ENCODE measurements around the gene HOXA7. TPM values are rescaled to one million over a fixed set of nuclear protein-coding genes. Genes with fewer than 3 reads are reported as not detected.

The HOXA7 gene
- total RNA-seq, 1 donor from 2014 or later, result not detected

DNA sequence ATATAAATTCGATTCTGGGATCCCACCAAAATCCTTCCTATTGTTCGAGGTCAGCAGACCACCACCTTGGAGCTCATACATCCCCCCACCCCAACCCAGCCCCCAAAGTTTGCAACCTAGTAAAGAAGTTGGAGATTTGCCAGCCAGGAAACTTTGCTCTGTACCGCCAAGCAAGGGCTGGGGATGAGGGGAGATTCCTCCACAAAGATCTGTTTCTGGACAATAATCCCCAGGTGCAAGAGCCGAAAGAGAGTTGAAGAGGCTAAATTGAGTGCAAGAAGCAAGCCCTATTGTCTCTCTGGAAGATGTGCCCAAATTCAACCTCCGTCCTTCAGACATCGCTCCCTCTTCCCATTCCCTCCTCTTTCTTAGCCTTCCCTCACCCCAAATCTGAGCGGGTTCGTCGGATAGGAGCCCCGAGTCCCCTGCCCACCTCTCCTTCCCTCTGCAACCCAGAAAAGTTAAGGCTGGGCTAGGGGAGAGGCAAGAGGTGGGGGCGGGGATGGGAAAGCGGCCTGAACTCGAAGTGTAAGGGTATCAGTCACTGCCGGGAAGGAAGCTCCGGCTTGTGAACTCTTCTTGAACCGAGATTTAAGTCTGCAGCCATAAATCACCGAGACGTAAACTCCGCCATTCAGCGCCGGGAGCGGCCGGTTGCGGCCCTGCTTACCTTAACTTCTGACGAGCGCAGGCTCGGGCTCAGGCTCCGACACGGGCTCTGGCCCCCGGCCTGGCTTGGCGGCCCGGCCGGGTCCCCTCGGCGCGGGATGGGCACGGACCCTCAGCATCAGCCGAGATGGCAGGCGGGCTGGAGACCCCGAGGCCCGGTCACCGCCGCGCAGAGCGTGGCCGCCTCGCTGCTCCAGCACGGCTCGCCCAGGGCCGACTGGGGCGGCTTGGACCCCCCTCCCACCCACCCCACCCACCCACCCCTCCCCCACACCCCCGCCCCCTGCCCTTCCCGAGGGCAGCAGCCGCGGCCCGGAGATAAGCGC lies 43.2 kb downstream of the HOXA7 start:
- Mint-ChIP-seq H3K27ac (no peak overlapping the region), H3K36me3 (no peaks in the 10 kb centered on the region), H3K4me3 (no peak overlapping the region)

DNA sequence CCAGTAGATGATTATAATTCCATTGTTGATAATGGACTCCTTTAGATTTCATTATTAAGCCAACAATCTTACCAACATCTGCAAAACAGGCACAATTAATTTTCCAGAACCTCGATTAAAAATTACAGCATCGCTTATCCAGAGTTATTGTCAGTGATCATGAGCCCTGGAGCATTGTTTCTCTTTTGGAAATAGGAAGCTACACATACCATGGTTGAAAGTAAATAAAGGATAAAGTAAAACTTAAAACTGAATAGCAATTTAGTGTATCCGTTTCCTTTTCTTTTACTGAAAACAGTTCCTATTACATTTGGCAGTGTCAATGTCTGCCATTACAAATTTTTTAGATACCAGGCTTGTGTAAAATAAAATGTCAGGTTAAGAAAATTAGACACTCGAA lies 44.1 kb downstream of the HOXA7 start:
- H3K4me1 ChIP-seq, result no peaks in the 10 kb centered on the region
- Mint-ChIP-seq H3K27me3 (ENCODE audit: insufficient read depth, low read depth) (peaks cover 88% of the 10 kb centered on the region), H3K9me3 (peaks cover 3% of the 10 kb centered on the region), H3K27ac (no peak overlapping the region), H3K4me3 (no peak overlapping the region), H3K4me1 (no peaks in the 10 kb centered on the region), H3K36me3 (no peaks in the 10 kb centered on the region)
- no peak for DNase-seq (ENCODE audit: low spot score)
- TF ChIP-seq, protein P1, sequence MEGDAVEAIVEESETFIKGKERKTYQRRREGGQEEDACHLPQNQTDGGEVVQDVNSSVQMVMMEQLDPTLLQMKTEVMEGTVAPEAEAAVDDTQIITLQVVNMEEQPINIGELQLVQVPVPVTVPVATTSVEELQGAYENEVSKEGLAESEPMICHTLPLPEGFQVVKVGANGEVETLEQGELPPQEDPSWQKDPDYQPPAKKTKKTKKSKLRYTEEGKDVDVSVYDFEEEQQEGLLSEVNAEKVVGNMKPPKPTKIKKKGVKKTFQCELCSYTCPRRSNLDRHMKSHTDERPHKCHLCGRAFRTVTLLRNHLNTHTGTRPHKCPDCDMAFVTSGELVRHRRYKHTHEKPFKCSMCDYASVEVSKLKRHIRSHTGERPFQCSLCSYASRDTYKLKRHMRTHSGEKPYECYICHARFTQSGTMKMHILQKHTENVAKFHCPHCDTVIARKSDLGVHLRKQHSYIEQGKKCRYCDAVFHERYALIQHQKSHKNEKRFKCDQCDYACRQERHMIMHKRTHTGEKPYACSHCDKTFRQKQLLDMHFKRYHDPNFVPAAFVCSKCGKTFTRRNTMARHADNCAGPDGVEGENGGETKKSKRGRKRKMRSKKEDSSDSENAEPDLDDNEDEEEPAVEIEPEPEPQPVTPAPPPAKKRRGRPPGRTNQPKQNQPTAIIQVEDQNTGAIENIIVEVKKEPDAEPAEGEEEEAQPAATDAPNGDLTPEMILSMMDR (IDR thresholded peaks at IDR 0.05), result no peak
- TF ChIP-seq EZH2phosphoT487 (IDR thresholded peaks at IDR 0.05) (no peak), EZH2 (IDR thresholded peaks at IDR 0.05) (no peak)
- H3K9me3 ChIP-seq (ENCODE audit: low read depth), result no peaks in the 10 kb centered on the region
- peaks cover 95% of the 10 kb centered on the region for H4K20me1 ChIP-seq (ENCODE audit: low read depth)
- H2AFZ ChIP-seq (replicated peaks), result no peak overlapping the region
- no peaks in the 10 kb centered on the region for H3K36me3 ChIP-seq
- H3K4me2 ChIP-seq, result no peak overlapping the region
- H3K27me3 ChIP-seq, result peaks cover 100% of the 10 kb centered on the region
- H3K27ac ChIP-seq, result no peak overlapping the region
- H3K9ac ChIP-seq, result no peak overlapping the region
- no peak overlapping the region for H3K4me3 ChIP-seq
- no peaks in the 10 kb centered on the region for H3K79me2 ChIP-seq (ENCODE audit: low read depth)
- peaks cover 13% of the 10 kb centered on the region for H3F3A ChIP-seq (ENCODE audit: low read depth)

More for the DNA sequence above, 43.2 kb downstream of the HOXA7 start:
- Histone ChIP-seq H3K27ac (no peak overlapping the region), H3K4me1 (no peaks in the 10 kb centered on the region), H3K4me3 (no peak overlapping the region), H3K79me2 (ENCODE audit: low read depth) (no peaks in the 10 kb centered on the region), H3K27me3 (peaks cover 100% of the 10 kb centered on the region), H3K36me3 (no peaks in the 10 kb centered on the region), H2AFZ (replicated peaks) (no peak overlapping the region), H4K20me1 (ENCODE audit: low read depth) (peaks cover 95% of the 10 kb centered on the region), H3F3A (ENCODE audit: low read depth) (peaks cover 13% of the 10 kb centered on the region), H3K4me2 (no peak overlapping the region), H3K9me3 (ENCODE audit: low read depth) (no peaks in the 10 kb centered on the region), H3K9ac (no peak overlapping the region)
- H3K9me3 Mint-ChIP-seq, result peaks cover 3% of the 10 kb centered on the region
- no peaks in the 10 kb centered on the region for H3K4me1 Mint-ChIP-seq
- peak; percentile 99 for TF ChIP-seq EZH2 (IDR thresholded peaks at IDR 0.05)
- TF ChIP-seq, protein P1 (IDR thresholded peaks at IDR 0.05), result no peak
- TF ChIP-seq EZH2phosphoT487 (IDR thresholded peaks at IDR 0.05), result peak; percentile 98
- peaks cover 90% of the 10 kb centered on the region for H3K27me3 Mint-ChIP-seq (ENCODE audit: insufficient read depth, low read depth)
- peak; percentile 68 for DNase-seq (ENCODE audit: low spot score)

DNA sequence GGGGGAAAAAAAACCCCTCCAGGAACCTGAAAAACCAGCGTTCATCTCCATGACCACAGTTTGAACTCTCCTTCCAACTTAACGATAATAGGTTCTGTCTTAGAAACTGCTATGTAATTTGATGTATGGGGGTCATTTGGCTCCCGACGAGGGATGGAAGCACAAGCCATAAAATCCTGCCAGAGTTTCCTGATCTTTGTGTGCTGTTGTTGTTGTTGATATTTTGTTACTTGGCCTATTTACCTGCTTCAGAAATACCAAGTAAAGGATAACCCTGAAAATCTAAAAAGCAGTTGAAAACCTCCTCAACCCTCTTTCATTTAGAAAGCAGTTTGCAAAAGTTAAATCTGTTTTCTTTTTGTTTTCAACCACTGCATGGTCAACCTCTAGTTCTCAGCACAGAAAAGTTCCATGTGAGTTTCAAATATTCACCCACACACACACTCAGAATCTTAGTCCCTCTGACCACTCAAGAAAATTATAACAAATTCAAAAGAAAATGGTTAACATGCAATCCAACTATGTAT lies 44.7 kb downstream of the HOXA7 start:
- H3F3A ChIP-seq (ENCODE audit: low read depth), result peaks cover 13% of the 10 kb centered on the region
- H3K27me3 ChIP-seq, result peaks cover 100% of the 10 kb centered on the region
- Mint-ChIP-seq H3K36me3 (no peaks in the 10 kb centered on the region), H3K4me1 (no peaks in the 10 kb centered on the region), H3K27me3 (ENCODE audit: insufficient read depth, low read depth) (peaks cover 88% of the 10 kb centered on the region), H3K27ac (no peak overlapping the region), H3K9me3 (peaks cover 3% of the 10 kb centered on the region), H3K4me3 (no peak overlapping the region)
- no peak for DNase-seq (ENCODE audit: low spot score)
- no peaks in the 10 kb centered on the region for H3K36me3 ChIP-seq
- H2AFZ ChIP-seq (replicated peaks), result no peak overlapping the region
- no peaks in the 10 kb centered on the region for H3K9me3 ChIP-seq (ENCODE audit: low read depth)
- H3K4me2 ChIP-seq, result no peak overlapping the region
- H3K4me3 ChIP-seq, result no peak overlapping the region
- no peak for TF ChIP-seq EZH2 (IDR thresholded peaks at IDR 0.05)
- H3K27ac ChIP-seq, result no peak overlapping the region
- H4K20me1 ChIP-seq (ENCODE audit: low read depth), result peaks cover 95% of the 10 kb centered on the region
- H3K79me2 ChIP-seq (ENCODE audit: low read depth), result no peaks in the 10 kb centered on the region
- H3K9ac ChIP-seq, result no peak overlapping the region
- no peaks in the 10 kb centered on the region for H3K4me1 ChIP-seq

Measured in neural progenitor cell (in vitro differentiated cells).